Large intestine (tissue), 3 donors: ENCODE measurements around the gene ENDOU. TPM values are rescaled to one million over a fixed set of nuclear protein-coding genes. Genes with fewer than 3 reads are reported as not detected.

Experiments
- DNase-seq, 2 donors: peaks; one replicate each; pipeline versions ENCODE4 v3.0.0 to v3.0.0-alpha.2; 2013
- H3K27ac ChIP-seq: one replicate; pipeline ENCODE4 v1.5.1; 2013; ENCODE audit warnings: low read length
- H3K27me3 ChIP-seq: 2 replicates; pipeline ENCODE4 v1.6.1; 2013; ENCODE audit warnings: low read length; ENCODE audit not compliant: control insufficient read depth, insufficient read depth
- H3K36me3 ChIP-seq: 2 replicates; pipeline ENCODE4 v1.6.1; 2013; ENCODE audit warnings: low read length; ENCODE audit not compliant: control insufficient read depth, insufficient read depth
- H3K4me1 ChIP-seq: one replicate; pipeline ENCODE4 v1.6.1; 2013; ENCODE audit warnings: low read length; ENCODE audit not compliant: control insufficient read depth, insufficient read depth
- H3K4me3 ChIP-seq: one replicate; pipeline ENCODE4 v1.5.1; 2013; ENCODE audit warnings: low read length
- H3K9me3 ChIP-seq: one replicate; pipeline ENCODE4 v1.6.1; 2013; ENCODE audit warnings: mild to moderate bottlenecking, low read depth, low read length, moderate library complexity; ENCODE audit not compliant: control insufficient read depth
- WGBS: methylation state at CpG from one replicate; pipeline ENCODE4 v1.1.5; 2013; ENCODE audit warnings: low lambda C conversion rate; ENCODE audit not compliant: insufficient coverage; 5-methylcytosine and 5-hydroxymethylcytosine counted together
- polyA plus RNA-seq: library from polyadenylated mRNA; unstranded; fragments of 120-200 nt; gene quantifications from one replicate; pipeline ENCODE4 v1.2.1, GENCODE V29; 2013

Gene ENDOU
- polyA plus RNA-seq, 1 donor, result 1.8 TPM

GRCh38 chr12:47733142-47733541 is 7.9 kb upstream of the ENDOU start:
- Histone ChIP-seq H3K36me3 (no peaks in the 10 kb centered on the region), H3K4me1 (peaks cover 7% of the 10 kb centered on the region), H3K27ac (no peak overlapping the region), H3K4me3 (no peak overlapping the region), H3K27me3 (no peaks in the 10 kb centered on the region), H3K9me3 (no peaks in the 10 kb centered on the region)
- no CpG with 5 or more reads among the region's 4 CpGs for WGBS
- no peak for DNase-seq

GRCh38 chr12:47732504-47732903 is 7.2 kb upstream of the ENDOU start:
- DNase-seq, result no peak
- no peaks in the 10 kb centered on the region for H3K36me3 ChIP-seq
- WGBS, result no CpG with 5 or more reads among the region's 2 CpGs
- no peaks in the 10 kb centered on the region for H3K27me3 ChIP-seq
- H3K4me1 ChIP-seq, result peaks cover 7% of the 10 kb centered on the region
- no peak overlapping the region for H3K4me3 ChIP-seq
- no peak overlapping the region for H3K27ac ChIP-seq
- no peaks in the 10 kb centered on the region for H3K9me3 ChIP-seq

- Histone ChIP-seq H3K4me3 (no peak overlapping the region), H3K27me3 (no peaks in the 10 kb centered on the region), H3K9me3 (no peaks in the 10 kb centered on the region), H3K36me3 (no peaks in the 10 kb centered on the region), H3K27ac (no peak overlapping the region), H3K4me1 (peaks cover 7% of the 10 kb centered on the region)
- WGBS, result no CpG with 5 or more reads among the region's 5 CpGs
- DNase-seq, result no peak
Measured at GRCh38 chr12:47731723-47732122, 6.4 kb upstream of the ENDOU start.

- no peaks in the 10 kb centered on the region for H3K9me3 ChIP-seq
- H3K27ac ChIP-seq, result no peak overlapping the region
- no peaks in the 10 kb centered on the region for H3K36me3 ChIP-seq
- peaks cover 3% of the 10 kb centered on the region for H3K4me1 ChIP-seq
- no peak overlapping the region for H3K4me3 ChIP-seq
- no CpG with 5 or more reads among the region's 8 CpGs for WGBS
- no peak for DNase-seq
- no peaks in the 10 kb centered on the region for H3K27me3 ChIP-seq
Measured at GRCh38 chr12:47730341-47730744, 5.1 kb upstream of the ENDOU start.

- Histone ChIP-seq H3K4me1 (no peaks in the 10 kb centered on the region), H3K4me3 (no peak overlapping the region), H3K36me3 (no peaks in the 10 kb centered on the region), H3K27me3 (no peaks in the 10 kb centered on the region), H3K27ac (no peak overlapping the region), H3K9me3 (no peaks in the 10 kb centered on the region)
- no peak for DNase-seq
- WGBS, result no CpG with 5 or more reads among the region's 3 CpGs
Measured at GRCh38 chr12:47729233-47729632, 3.9 kb upstream of the ENDOU start.

GRCh38 chr12:47725893-47726292 is 603 bp upstream of the ENDOU start:
- H3K36me3 ChIP-seq, result peaks cover 1% of the 10 kb centered on the region
- H3K9me3 ChIP-seq, result no peaks in the 10 kb centered on the region
- no peak overlapping the region for H3K4me3 ChIP-seq
- no peaks in the 10 kb centered on the region for H3K27me3 ChIP-seq
- no peak overlapping the region for H3K27ac ChIP-seq
- no peak for DNase-seq
- no peaks in the 10 kb centered on the region for H3K4me1 ChIP-seq
- no CpG with 5 or more reads among the region's 5 CpGs for WGBS

- H3K9me3 ChIP-seq, result no peaks in the 10 kb centered on the region
- H3K27ac ChIP-seq, result no peak overlapping the region
- peaks cover 5% of the 10 kb centered on the region for H3K36me3 ChIP-seq
- DNase-seq, result no peak
- no peaks in the 10 kb centered on the region for H3K27me3 ChIP-seq
- H3K4me3 ChIP-seq, result no peak overlapping the region
- WGBS, result 100% methylated on average over 1 of the region's 5 CpGs
- peaks cover under 1% of the 10 kb centered on the region for H3K4me1 ChIP-seq
Measured at GRCh38 chr12:47722941-47723631, 2.2 kb downstream of the ENDOU start.

- DNase-seq, result no peak
- Histone ChIP-seq H3K4me3 (no peak overlapping the region), H3K9me3 (no peaks in the 10 kb centered on the region), H3K27me3 (no peaks in the 10 kb centered on the region), H3K36me3 (peaks cover 5% of the 10 kb centered on the region), H3K27ac (no peak overlapping the region), H3K4me1 (peaks cover 8% of the 10 kb centered on the region)
- 83% methylated on average over 1 of the region's 7 CpGs for WGBS
Measured at GRCh38 chr12:47722136-47722834, 3.0 kb downstream of the ENDOU start.

- H3K36me3 ChIP-seq, result peaks cover 5% of the 10 kb centered on the region
- H3K4me1 ChIP-seq, result peaks cover 12% of the 10 kb centered on the region
- 100% methylated on average over 1 of the region's 9 CpGs for WGBS
- no peak overlapping the region for H3K4me3 ChIP-seq
- no peak overlapping the region for H3K27ac ChIP-seq
- no peak for DNase-seq
- no peaks in the 10 kb centered on the region for H3K27me3 ChIP-seq
- H3K9me3 ChIP-seq, result no peaks in the 10 kb centered on the region
Measured at GRCh38 chr12:47721431-47721973, 3.8 kb downstream of the ENDOU start.

- DNase-seq, result no peak
- Histone ChIP-seq H3K27me3 (no peaks in the 10 kb centered on the region), H3K4me3 (no peak overlapping the region), H3K9me3 (no peaks in the 10 kb centered on the region), H3K36me3 (peaks cover 5% of the 10 kb centered on the region), H3K4me1 (peaks cover 12% of the 10 kb centered on the region), H3K27ac (no peak overlapping the region)
- no CpG with 5 or more reads among the region's 1 CpG for WGBS
Measured at GRCh38 chr12:47718531-47718930, 6.8 kb downstream of the ENDOU start.
